ENCODE measurements around the gene TSTD2. TPM values are rescaled to one million over a fixed set of nuclear protein-coding genes. Genes with fewer than 3 reads are reported as not detected.

TSTD2 gene
- total RNA-seq, 3 donors from 2014 or later (not counting 1 experiment from before 2014, with no cell fraction given) = 16.2 to 25.7 (median 24.7) TPM

DNA sequence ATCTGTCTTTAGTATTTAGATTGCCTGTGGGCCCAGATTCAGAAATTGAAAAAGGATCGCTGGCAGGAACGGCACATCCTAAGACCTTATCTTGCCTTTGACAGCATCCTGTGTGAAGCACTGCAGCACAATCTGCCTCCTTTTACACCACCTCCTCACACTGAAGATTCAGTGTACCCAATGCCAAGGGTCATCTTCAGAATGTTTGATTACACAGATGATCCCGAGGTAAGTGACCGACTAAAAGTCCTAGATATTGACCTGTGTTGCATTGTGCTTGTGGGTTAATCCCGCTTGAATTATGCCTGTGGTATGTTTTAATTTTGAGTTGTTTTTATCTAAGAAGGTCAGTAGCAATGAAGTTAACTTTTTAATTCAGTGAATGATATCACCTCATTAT lies 14.8 kb upstream of the TSTD2 start:
- intact Hi-C loops (cut with micrococcal nuclease) = no loop called here
- DNase-seq = no peak

GRCh38 chr9:97645720-97646119 lies 12.6 kb upstream of the TSTD2 start:
- no peaks in the 10 kb centered on the region for H3K9me3 ChIP-seq (ENCODE audit: control insufficient read depth, insufficient read depth, low read length)
- H3K27ac ChIP-seq (ENCODE audit: low read length) = no peak overlapping the region
- H3K27me3 Mint-ChIP-seq (ENCODE audit: low read depth in 2 of 2) = no peaks in the 10 kb centered on the region
- H3K9me3 Mint-ChIP-seq = no peaks in the 10 kb centered on the region
- no peaks in the 10 kb centered on the region for H3K27me3 ChIP-seq (ENCODE audit: control insufficient read depth, insufficient read depth, low read length)
- H3K36me3 Mint-ChIP-seq = peaks cover 6% of the 10 kb centered on the region
- H3K4me1 Mint-ChIP-seq = no peaks in the 10 kb centered on the region
- H3K4me1 ChIP-seq (ENCODE audit: control insufficient read depth, insufficient read depth, low read length) = no peaks in the 10 kb centered on the region
- TF ChIP-seq, protein P1, sequence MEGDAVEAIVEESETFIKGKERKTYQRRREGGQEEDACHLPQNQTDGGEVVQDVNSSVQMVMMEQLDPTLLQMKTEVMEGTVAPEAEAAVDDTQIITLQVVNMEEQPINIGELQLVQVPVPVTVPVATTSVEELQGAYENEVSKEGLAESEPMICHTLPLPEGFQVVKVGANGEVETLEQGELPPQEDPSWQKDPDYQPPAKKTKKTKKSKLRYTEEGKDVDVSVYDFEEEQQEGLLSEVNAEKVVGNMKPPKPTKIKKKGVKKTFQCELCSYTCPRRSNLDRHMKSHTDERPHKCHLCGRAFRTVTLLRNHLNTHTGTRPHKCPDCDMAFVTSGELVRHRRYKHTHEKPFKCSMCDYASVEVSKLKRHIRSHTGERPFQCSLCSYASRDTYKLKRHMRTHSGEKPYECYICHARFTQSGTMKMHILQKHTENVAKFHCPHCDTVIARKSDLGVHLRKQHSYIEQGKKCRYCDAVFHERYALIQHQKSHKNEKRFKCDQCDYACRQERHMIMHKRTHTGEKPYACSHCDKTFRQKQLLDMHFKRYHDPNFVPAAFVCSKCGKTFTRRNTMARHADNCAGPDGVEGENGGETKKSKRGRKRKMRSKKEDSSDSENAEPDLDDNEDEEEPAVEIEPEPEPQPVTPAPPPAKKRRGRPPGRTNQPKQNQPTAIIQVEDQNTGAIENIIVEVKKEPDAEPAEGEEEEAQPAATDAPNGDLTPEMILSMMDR (IDR thresholded peaks at IDR 0.05) = no peak
- ATAC-seq (no peak), DNase-seq (no peak)
- peaks cover 84% of the 10 kb centered on the region for H3K36me3 ChIP-seq (ENCODE audit: control insufficient read depth, insufficient read depth, low read length)
- H3K4me3 ChIP-seq (ENCODE audit: low read length) = no peak overlapping the region
- no peak overlapping the region for H3K27ac Mint-ChIP-seq
- H3K4me3 Mint-ChIP-seq = no peak overlapping the region
- intact Hi-C loops (cut with micrococcal nuclease) = no loop called here

More for the DNA sequence above, 14.8 kb upstream of the TSTD2 start:
- H3K9me3 ChIP-seq (ENCODE audit: control insufficient read depth, insufficient read depth, low read length) = no peaks in the 10 kb centered on the region
- Mint-ChIP-seq H3K4me1 (no peaks in the 10 kb centered on the region), H3K27ac (no peak overlapping the region), H3K4me3 (no peak overlapping the region), H3K36me3 (peaks cover 6% of the 10 kb centered on the region), H3K27me3 (ENCODE audit: low read depth in 2 of 2) (no peaks in the 10 kb centered on the region), H3K9me3 (no peaks in the 10 kb centered on the region)
- H3K27ac ChIP-seq (ENCODE audit: low read length) = no peak overlapping the region
- ATAC-seq = no peak
- WGBS (ENCODE audit: insufficient coverage) = 95% methylated on average over 5 of the region's 5 CpGs
- H3K4me3 ChIP-seq (ENCODE audit: low read length) = no peak overlapping the region
- TF ChIP-seq, protein P1 (IDR thresholded peaks at IDR 0.05) = no peak
- H3K4me1 ChIP-seq (ENCODE audit: control insufficient read depth, insufficient read depth, low read length) = no peaks in the 10 kb centered on the region
- no peaks in the 10 kb centered on the region for H3K27me3 ChIP-seq (ENCODE audit: control insufficient read depth, insufficient read depth, low read length)
- peaks cover 82% of the 10 kb centered on the region for H3K36me3 ChIP-seq (ENCODE audit: control insufficient read depth, insufficient read depth, low read length)

DNA sequence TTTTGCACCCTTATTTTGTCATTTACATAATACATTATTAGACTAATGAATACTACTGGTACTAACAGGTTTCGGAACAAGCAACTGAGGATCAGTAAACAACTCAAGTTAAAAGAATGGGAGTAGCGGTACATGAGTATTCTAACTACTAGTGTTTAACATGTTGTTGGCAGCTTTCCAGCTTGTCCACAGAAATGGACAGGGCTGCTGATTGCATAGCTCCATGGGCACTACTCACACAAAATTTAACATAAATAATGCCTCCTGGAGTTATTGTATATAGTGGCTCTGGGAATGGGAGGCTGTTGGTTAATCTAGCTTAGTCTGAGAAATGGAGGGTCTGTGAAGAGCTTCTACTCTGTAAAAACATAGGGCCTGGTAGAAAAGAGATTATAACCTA lies 7.2 kb upstream of the TSTD2 start:
- no peaks in the 10 kb centered on the region for H3K9me3 Mint-ChIP-seq
- 90% methylated on average over 2 of the region's 2 CpGs for WGBS (ENCODE audit: insufficient coverage)
- ATAC-seq (no peak), DNase-seq (no peak)
- H3K36me3 Mint-ChIP-seq = no peaks in the 10 kb centered on the region
- TF ChIP-seq, protein P1 (IDR thresholded peaks at IDR 0.05) = no peak
- H3K4me3 Mint-ChIP-seq = no peak overlapping the region
- intact Hi-C loops (cut with micrococcal nuclease) = no loop called here
- Histone ChIP-seq H3K36me3 (ENCODE audit: control insufficient read depth, insufficient read depth, low read length) (peaks cover 42% of the 10 kb centered on the region), H3K27ac (ENCODE audit: low read length) (no peak overlapping the region), H3K9me3 (ENCODE audit: control insufficient read depth, insufficient read depth, low read length) (no peaks in the 10 kb centered on the region), H3K27me3 (ENCODE audit: control insufficient read depth, insufficient read depth, low read length) (no peaks in the 10 kb centered on the region), H3K4me1 (ENCODE audit: control insufficient read depth, insufficient read depth, low read length) (peaks cover 6% of the 10 kb centered on the region), H3K4me3 (ENCODE audit: low read length) (no peak overlapping the region)
- peaks cover 31 to 34% of the 10 kb centered on the region in 2 donors for H3K4me1 Mint-ChIP-seq
- no peaks in the 10 kb centered on the region for H3K27me3 Mint-ChIP-seq (ENCODE audit: low read depth in 2 of 2)
- H3K27ac Mint-ChIP-seq = no peak overlapping the region

DNA sequence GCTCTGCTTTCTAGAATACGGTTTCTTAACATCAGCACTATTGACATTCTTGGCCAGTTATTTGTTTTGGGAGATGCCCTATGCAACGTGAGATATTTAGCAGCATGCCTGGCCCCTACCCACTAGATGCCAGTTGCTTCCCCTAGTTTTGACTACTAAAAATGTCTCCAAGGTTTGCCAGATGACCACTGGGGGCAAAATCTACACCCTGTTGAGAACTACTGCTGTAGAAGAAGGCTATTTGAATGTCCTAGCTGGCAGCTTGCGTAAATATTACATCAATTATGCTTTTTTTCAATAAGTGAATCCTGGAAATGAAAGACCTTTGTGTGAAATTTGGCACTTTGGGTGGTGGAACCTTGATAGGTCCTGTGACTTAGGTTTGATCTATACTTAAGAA lies 5.5 kb upstream of the TSTD2 start:
- 91% methylated on average over 3 of the region's 3 CpGs for WGBS (ENCODE audit: insufficient coverage)
- peak overlapping the region in 1 of 2 donors; percentile 1 for H3K27ac Mint-ChIP-seq
- H3K36me3 Mint-ChIP-seq = no peaks in the 10 kb centered on the region
- H3K4me1 Mint-ChIP-seq = peaks cover 47 to 49% of the 10 kb centered on the region in 2 donors
- peaks cover 26% of the 10 kb centered on the region for H3K36me3 ChIP-seq (ENCODE audit: control insufficient read depth, insufficient read depth, low read length)
- ATAC-seq = no peak
- H3K9me3 ChIP-seq (ENCODE audit: control insufficient read depth, insufficient read depth, low read length) = no peaks in the 10 kb centered on the region
- H3K27ac ChIP-seq (ENCODE audit: low read length) = no peak overlapping the region
- TF ChIP-seq, protein P1 (IDR thresholded peaks at IDR 0.05) = no peak
- no peaks in the 10 kb centered on the region for H3K27me3 ChIP-seq (ENCODE audit: control insufficient read depth, insufficient read depth, low read length)
- peaks cover 17% of the 10 kb centered on the region for H3K4me1 ChIP-seq (ENCODE audit: control insufficient read depth, insufficient read depth, low read length)
- no peaks in the 10 kb centered on the region for H3K27me3 Mint-ChIP-seq (ENCODE audit: low read depth in 2 of 2)
- no peak overlapping the region for H3K4me3 Mint-ChIP-seq
- intact Hi-C loops (cut with micrococcal nuclease) = no loop called here
- no peak overlapping the region for H3K4me3 ChIP-seq (ENCODE audit: low read length)
- no peaks in the 10 kb centered on the region for H3K9me3 Mint-ChIP-seq
- peak in 1 of 2 donors; percentile 17 for DNase-seq
